ENCODE data around the gene ZFAND3. TPM values are rescaled to one million over a fixed set of nuclear protein-coding genes. Genes with fewer than 3 reads are reported as not detected.
"Not testable (repeated sequence)": the region's sequence is repeated elsewhere in the genome, so short reads cannot be mapped to it uniquely, and the experiment has no call there.

Gene ZFAND3
- total RNA-seq, 4 donors from 2014 or later: 37.3 to 70.1 (median 55.2) TPM

DNA sequence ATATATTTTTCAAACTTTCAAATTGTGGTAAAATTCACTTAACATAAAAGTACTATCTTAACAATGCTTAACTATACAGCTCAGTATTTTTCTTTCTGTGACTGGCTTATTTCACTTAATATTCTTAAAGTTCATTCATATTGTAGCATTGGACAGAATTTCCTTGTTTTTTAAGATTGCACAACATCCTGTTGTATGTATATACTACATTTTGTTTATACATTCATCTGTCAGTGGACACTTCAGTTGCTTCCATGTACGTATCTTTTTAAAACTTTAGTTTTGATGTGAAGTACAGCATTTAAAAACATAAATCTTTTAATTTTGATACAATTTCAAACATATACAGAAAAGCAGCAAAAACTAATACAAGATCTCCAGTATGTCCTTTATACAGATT is 220.7 kb downstream of the ZFAND3 start:
- Histone ChIP-seq H3K4me1 (peaks cover 4 to 23% (median 17%) of the 10 kb centered on the region in 4 donors), H3K27ac (replicated peaks in 1 of 4) (no peak overlapping the region), H3K36me3 (no peaks in the 10 kb centered on the region), H3K4me3 (no peak overlapping the region), H3K9me3 (no peaks in the 10 kb centered on the region), H3K27me3 (no peaks in the 10 kb centered on the region)
- intact Hi-C loops (cut with DNase I): no loop called here
- DNase-seq (ENCODE audit: extremely low spot score): no peak
- TF ChIP-seq POLR2AphosphoS5 (IDR thresholded peaks at IDR 0.05) (no peak), EP300 (IDR thresholded peaks at IDR 0.05) (no peak), POLR2A (IDR thresholded peaks at IDR 0.05; ENCODE audit: low read depth) (no peak)
- TF ChIP-seq, protein P1, sequence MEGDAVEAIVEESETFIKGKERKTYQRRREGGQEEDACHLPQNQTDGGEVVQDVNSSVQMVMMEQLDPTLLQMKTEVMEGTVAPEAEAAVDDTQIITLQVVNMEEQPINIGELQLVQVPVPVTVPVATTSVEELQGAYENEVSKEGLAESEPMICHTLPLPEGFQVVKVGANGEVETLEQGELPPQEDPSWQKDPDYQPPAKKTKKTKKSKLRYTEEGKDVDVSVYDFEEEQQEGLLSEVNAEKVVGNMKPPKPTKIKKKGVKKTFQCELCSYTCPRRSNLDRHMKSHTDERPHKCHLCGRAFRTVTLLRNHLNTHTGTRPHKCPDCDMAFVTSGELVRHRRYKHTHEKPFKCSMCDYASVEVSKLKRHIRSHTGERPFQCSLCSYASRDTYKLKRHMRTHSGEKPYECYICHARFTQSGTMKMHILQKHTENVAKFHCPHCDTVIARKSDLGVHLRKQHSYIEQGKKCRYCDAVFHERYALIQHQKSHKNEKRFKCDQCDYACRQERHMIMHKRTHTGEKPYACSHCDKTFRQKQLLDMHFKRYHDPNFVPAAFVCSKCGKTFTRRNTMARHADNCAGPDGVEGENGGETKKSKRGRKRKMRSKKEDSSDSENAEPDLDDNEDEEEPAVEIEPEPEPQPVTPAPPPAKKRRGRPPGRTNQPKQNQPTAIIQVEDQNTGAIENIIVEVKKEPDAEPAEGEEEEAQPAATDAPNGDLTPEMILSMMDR (IDR thresholded peaks at IDR 0.05): no peak
- 83% methylated on average over 1 of the region's 1 CpG for WGBS

DNA sequence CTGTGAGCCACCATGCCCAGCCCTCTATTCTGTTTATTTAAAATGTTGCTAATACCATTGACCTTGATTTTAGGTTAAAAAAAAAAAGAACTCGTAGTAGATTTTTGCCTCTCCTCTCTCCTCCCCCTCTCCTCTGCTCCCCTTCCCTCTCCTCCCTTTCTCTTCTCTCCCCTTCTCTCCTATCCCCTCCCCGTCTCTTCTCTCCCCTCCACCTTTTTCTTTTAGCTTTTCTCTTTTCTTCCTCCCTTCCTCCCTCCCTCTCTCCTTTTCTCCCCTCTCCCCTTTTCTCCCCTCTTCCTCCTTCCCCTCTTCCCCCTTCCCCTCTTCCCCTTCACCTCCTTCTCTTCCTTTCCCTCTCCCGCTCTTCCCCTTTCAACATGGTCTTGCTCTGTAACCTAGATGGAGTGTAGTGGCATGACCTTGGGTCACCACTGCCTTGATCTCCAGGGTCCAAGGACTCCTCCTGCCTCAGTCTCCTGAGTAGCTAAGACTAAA is 223.8 kb downstream of the ZFAND3 start:
- Histone ChIP-seq H3K4me3 (no peak overlapping the region), H3K36me3 (no peaks in the 10 kb centered on the region), H3K4me1 (peaks cover 0 to 10% (median 8%) of the 10 kb centered on the region in 4 donors), H3K27ac (replicated peaks in 1 of 4) (no peak overlapping the region), H3K9me3 (no peaks in the 10 kb centered on the region), H3K27me3 (no peaks in the 10 kb centered on the region)
- no peak for DNase-seq (ENCODE audit: extremely low spot score)
- intact Hi-C loops (cut with DNase I): no loop called here
- TF ChIP-seq POLR2A (IDR thresholded peaks at IDR 0.05; ENCODE audit: low read depth) (no peak), POLR2AphosphoS5 (IDR thresholded peaks at IDR 0.05) (no peak), EP300 (IDR thresholded peaks at IDR 0.05) (no peak)
- TF ChIP-seq, protein P1 (IDR thresholded peaks at IDR 0.05): no peak
- WGBS: 94% methylated on average over 3 of the region's 3 CpGs

DNA sequence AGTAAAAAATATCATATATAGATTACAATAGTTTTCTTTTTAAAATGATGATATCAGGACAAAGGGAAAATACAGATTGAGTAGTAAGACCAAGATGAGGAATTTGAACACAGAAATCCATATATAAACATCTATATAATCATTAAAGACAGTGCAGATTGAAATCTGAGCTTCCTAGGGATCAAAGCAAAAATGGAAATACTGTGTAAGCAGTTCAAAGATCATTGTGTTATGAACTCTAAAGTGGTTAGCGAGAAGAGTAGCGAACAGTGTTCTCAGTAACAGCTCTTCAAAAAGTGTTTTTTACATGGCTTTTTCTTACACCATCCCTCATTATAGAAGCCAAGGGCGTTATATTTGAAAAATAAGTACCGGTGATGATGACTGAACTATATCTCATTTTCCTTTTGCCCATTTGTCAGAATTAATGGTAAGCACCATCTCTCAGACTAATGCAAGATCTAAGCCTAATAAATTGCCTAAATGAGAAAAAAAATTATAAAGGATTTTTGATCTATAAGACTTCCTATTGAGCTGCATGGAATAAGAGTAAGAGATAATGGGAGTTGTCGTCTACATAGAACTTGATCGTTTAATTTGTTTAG is 226.3 kb downstream of the ZFAND3 start:
- TF ChIP-seq EP300 (IDR thresholded peaks at IDR 0.05) (no peak), POLR2AphosphoS5 (IDR thresholded peaks at IDR 0.05) (no peak), POLR2A (IDR thresholded peaks at IDR 0.05; ENCODE audit: low read depth) (no peak)
- TF ChIP-seq, protein P1 (IDR thresholded peaks at IDR 0.05): no peak
- 98% methylated on average over 6 of the region's 6 CpGs for WGBS
- Histone ChIP-seq H3K4me1 (peaks cover 0 to 9% (median 4%) of the 10 kb centered on the region in 4 donors), H3K27ac (replicated peaks in 1 of 4) (no peak overlapping the region), H3K9me3 (no peaks in the 10 kb centered on the region), H3K27me3 (no peaks in the 10 kb centered on the region), H3K4me3 (no peak overlapping the region), H3K36me3 (no peaks in the 10 kb centered on the region)
- no peak for DNase-seq (ENCODE audit: extremely low spot score)
- intact Hi-C loops (cut with DNase I): no loop called here

DNA sequence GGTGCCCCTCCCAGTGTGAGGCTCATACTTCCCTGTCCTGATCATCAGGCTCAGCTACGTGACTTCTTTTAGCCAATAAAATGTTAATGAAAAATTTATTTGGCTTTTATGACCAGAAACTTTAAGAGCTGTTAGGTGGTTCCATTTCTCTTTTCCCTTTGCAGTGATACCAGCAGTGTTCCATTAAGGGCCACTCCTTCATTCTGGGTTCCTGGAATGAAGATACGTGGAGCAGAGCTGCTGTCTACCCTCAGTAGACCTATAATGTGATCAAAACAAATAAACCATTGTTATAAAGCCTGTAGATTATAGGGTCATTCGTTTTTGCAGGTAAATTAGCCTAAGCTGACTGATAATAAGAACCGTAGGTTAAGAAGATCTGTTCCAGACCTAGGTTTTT is 228.0 kb downstream of the ZFAND3 start:
- Histone ChIP-seq H3K4me1 (peaks cover 0 to 15% (median 2%) of the 10 kb centered on the region in 4 donors), H3K27me3 (no peaks in the 10 kb centered on the region), H3K9me3 (no peaks in the 10 kb centered on the region), H3K27ac (replicated peaks in 1 of 4) (no peak overlapping the region), H3K4me3 (no peak overlapping the region), H3K36me3 (no peaks in the 10 kb centered on the region)
- TF ChIP-seq POLR2A (IDR thresholded peaks at IDR 0.05; ENCODE audit: low read depth) (no peak), EP300 (IDR thresholded peaks at IDR 0.05) (no peak), POLR2AphosphoS5 (IDR thresholded peaks at IDR 0.05) (no peak)
- TF ChIP-seq, protein P1 (IDR thresholded peaks at IDR 0.05): no peak
- WGBS: 95% methylated on average over 4 of the region's 4 CpGs
- no peak for DNase-seq (ENCODE audit: extremely low spot score)
- intact Hi-C loops (cut with DNase I): no loop called here

DNA sequence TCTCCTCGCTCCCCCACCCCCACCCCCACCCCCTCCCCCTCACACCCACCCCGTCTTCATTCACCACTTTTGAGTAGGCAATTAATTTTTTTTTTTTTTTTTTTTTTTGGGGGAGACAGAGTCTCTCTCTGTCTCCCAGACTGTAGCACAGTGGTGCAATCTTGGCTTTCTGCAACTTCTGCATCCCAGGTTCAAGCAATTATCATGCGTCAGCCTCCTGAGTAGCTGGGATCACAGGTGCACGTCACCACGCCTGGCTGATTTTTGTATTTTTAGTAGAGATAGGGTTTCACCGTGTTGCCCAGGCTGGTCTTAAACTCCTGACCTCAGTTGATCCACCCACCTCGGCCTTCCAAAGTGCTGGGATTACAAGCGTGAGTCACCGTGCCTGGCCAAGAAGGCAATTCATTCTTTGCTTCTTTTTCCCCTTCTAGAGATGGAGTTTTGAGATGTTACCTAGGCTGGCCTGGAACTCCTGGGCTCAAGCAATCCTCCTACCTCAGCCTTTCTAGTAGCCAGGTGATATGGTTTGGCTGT is 230.4 kb downstream of the ZFAND3 start:
- H3K4me3 ChIP-seq; H3K27ac ChIP-seq (replicated peaks in 1 of 4); intact Hi-C loops (cut with DNase I); H3K36me3 ChIP-seq; H3K4me1 ChIP-seq; H3K9me3 ChIP-seq; H3K27me3 ChIP-seq; DNase-seq (ENCODE audit: extremely low spot score): not testable (repeated sequence)
- WGBS: 91% methylated on average over 9 of the region's 9 CpGs
